K562 (cell line): ENCODE results near the gene TMC5.
A peak's percentile ranks its signal among the peaks of the same experiment; 100 is the strongest.

Source experiments
- CREB3 ChIP-seq: fragments of 450-650 bp; conservative IDR thresholded peaks from 2 replicates; pipeline ENCODE4 v1.6.1; 2016; ENCODE audit warnings: missing genetic modification characterization, low read depth, mild to moderate bottlenecking, missing compliant biosample characterization, moderate library complexity
- CTCF ChIP-seq, 3 experiments: IDR thresholded peaks in 2 of 3; conservative IDR thresholded peaks in 1 of 3; 2 replicates each; pipeline ENCODE4 v1.5.1; 2011 to 2012; ENCODE audit warnings: low read length in 3 of 3, mild to moderate bottlenecking in 3 of 3, control low read depth in 2 of 3, improper control_type of control experiment in 1 of 3, inconsistent platforms in 1 of 3, low read depth in 1 of 3, mixed read lengths in 1 of 3, moderate library complexity in 1 of 3; ENCODE audit not compliant: insufficient read depth in 2 of 3
- DEAF1 ChIP-seq: fragments of 450-650 bp; formaldehyde crosslinking; IDR thresholded peaks from 2 replicates; pipeline ENCODE4 v1.4.0; 2020; ENCODE audit warnings: mild to moderate bottlenecking, moderate library complexity
- FIP1L1 ChIP-seq: fragments of 200-400 bp; formaldehyde crosslinking; IDR thresholded peaks from 2 replicates; pipeline ENCODE4 v1.6.1; 2018; ENCODE audit warnings: mild to moderate bottlenecking, low read depth, low read length; ENCODE audit not compliant: poor library complexity, severe bottlenecking
- NCOA2 ChIP-seq, 2 experiments: fragments of 450-650 bp; IDR thresholded peaks; 2 replicates each; pipeline ENCODE4 v1.6.1; 2018; ENCODE audit warnings: mild to moderate bottlenecking in 2 of 2, moderate library complexity in 1 of 2; ENCODE audit not compliant: partially characterized antibody in 2 of 2
- PATZ1 ChIP-seq: fragments of 250-450 bp; sonication (Bioruptor Pico); IDR thresholded peaks from 2 replicates; pipeline ENCODE4 v1.5.0; 2020; ENCODE audit warnings: mild to moderate bottlenecking, borderline replicate concordance
- STAT5B ChIP-seq: fragments of 250-450 bp; sonication (Bioruptor Pico); IDR thresholded peaks from 2 replicates; pipeline ENCODE4 v1.8.0; 2021; ENCODE audit warnings: mild to moderate bottlenecking, inconsistent platforms
- TEAD4 ChIP-seq, 2 experiments: sonication (generic) in 1 of 2; formaldehyde crosslinking in 1 of 2; IDR thresholded peaks; 2 replicates each; pipeline versions ENCODE4 v1.6.1 to v1.8.0; 2012 to 2022; ENCODE audit warnings: borderline replicate concordance in 1 of 2, inconsistent platforms in 1 of 2, low read length in 1 of 2, mild to moderate bottlenecking in 1 of 2, missing genetic modification reagents in 1 of 2
- THAP12 ChIP-seq: fragments of 250-450 bp; sonication (Bioruptor Pico); IDR thresholded peaks from 2 replicates; pipeline ENCODE4 v1.9.0; 2021; ENCODE audit warnings: mild to moderate bottlenecking, inconsistent platforms
- ZNF274 ChIP-seq: IDR thresholded peaks from 2 replicates; pipeline ENCODE4 v1.6.1; 2011; ENCODE audit warnings: low read depth, mild to moderate bottlenecking, low read length, moderate library complexity, borderline replicate concordance

- TF ChIP-seq TEAD4 (IDR thresholded peaks at IDR 0.05; ENCODE audit: low read length) (no peak), TEAD4 (CRISPR knock-in tag; IDR thresholded peaks at IDR 0.05; ENCODE audit: borderline replicate concordance) (no peak), CTCF (IDR thresholded peaks at IDR 0.05 in 2 of 3, conservative IDR thresholded peaks at IDR 0.05 in 1 of 3; ENCODE audit: insufficient read depth in 2 of 3, low read depth in 1 of 3, low read length in 3 of 3) (peak in 1 of 3 experiments; percentile 23; a peak in 2 of 6 replicates), ZNF274 (no peak), THAP12 (CRISPR knock-in tag) (no peak), FIP1L1 (no peak), STAT5B (CRISPR knock-in tag) (no peak), CREB3 (tag) (no peak), NCOA2 (IDR thresholded peaks at IDR 0.05; ENCODE audit: partially characterized antibody in 2 of 2) (no peak), PATZ1 (CRISPR knock-in tag) (no peak), DEAF1 (CRISPR knock-in tag) (no peak)
Measured at GRCh38 chr16:19486750-19487325, 69.2 kb downstream of the TMC5 start.
